Left ventricle myocardium inferior (tissue), 1 donor: ENCODE data around the gene CDK4. TPM values are rescaled to one million over a fixed set of nuclear protein-coding genes. Genes with fewer than 3 reads are reported as not detected.

Source experiments
- DNase-seq: peaks from one replicate; pipeline ENCODE4 v3.0.0-alpha.2; 2020
- H3K27ac ChIP-seq: fragments of 200-600 bp; replicated peaks from 2 replicates; pipeline ENCODE4 v1.8.0; 2021
- H3K27me3 ChIP-seq: fragments of 200-600 bp; 2 replicates; pipeline ENCODE4 v1.8.0; 2021; ENCODE audit warnings: low read depth
- H3K36me3 ChIP-seq: fragments of 200-600 bp; 2 replicates; pipeline ENCODE4 v1.8.0; 2021
- H3K4me1 ChIP-seq: fragments of 200-600 bp; 2 replicates; pipeline ENCODE4 v1.8.0; 2021
- H3K4me3 ChIP-seq: fragments of 200-600 bp; 2 replicates; pipeline ENCODE4 v1.8.0; 2021; ENCODE audit warnings: mild to moderate bottlenecking, moderate library complexity
- H3K9me3 ChIP-seq: fragments of 200-600 bp; replicated peaks from 2 replicates; pipeline ENCODE4 v1.8.0; 2021
- intact Hi-C: fragments of 100-400 bp; cut with micrococcal nuclease; formaldehyde crosslinking; loops from one replicate; pipeline ENCODE4 v1.11.0; 2022
- total RNA-seq: library from RNA; stranded (reverse); fragmentation: NEBNext Ultra II Directional; extraction: Animal tissue kit (Norgen Biotek cat#: 25700); gene quantifications from one replicate; pipeline ENCODE4 v1.2.1, GENCODE V29; 2021
- TF ChIP-seq, protein P1 (sequence below): fragments of 200-600 bp; IDR thresholded peaks from 2 replicates; pipeline ENCODE4 v1.8.0; 2021; ENCODE audit warnings: antibody characterized with exemption, mild to moderate bottlenecking, borderline replicate concordance
- donor health status: DM: no; HTN: yes; CAD: no; lungs with severe emphysema.

Gene CDK4
- total RNA-seq, 1 donor from 2014 or later = 41.3 TPM

DNA sequence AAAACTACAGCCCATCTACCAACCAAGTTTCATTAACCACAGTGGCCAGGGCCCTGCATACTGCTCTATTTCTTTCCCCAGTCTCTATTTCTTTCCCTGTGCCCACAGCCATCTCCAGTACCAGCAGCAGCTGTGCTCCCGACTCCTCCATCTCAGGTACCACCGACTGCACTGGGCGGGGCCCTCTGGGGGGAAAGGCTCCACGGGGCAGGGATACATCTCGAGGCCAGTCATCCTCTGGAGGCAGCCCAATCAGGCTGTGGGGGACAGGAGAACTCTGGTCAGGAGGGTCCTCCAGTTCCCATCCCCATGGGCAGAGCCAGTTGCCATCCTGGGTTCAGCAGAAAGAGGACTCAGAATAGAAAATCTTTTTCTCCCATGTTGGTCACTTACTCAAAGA is 3.0 kb downstream of the CDK4 start:
- TF ChIP-seq, protein P1, sequence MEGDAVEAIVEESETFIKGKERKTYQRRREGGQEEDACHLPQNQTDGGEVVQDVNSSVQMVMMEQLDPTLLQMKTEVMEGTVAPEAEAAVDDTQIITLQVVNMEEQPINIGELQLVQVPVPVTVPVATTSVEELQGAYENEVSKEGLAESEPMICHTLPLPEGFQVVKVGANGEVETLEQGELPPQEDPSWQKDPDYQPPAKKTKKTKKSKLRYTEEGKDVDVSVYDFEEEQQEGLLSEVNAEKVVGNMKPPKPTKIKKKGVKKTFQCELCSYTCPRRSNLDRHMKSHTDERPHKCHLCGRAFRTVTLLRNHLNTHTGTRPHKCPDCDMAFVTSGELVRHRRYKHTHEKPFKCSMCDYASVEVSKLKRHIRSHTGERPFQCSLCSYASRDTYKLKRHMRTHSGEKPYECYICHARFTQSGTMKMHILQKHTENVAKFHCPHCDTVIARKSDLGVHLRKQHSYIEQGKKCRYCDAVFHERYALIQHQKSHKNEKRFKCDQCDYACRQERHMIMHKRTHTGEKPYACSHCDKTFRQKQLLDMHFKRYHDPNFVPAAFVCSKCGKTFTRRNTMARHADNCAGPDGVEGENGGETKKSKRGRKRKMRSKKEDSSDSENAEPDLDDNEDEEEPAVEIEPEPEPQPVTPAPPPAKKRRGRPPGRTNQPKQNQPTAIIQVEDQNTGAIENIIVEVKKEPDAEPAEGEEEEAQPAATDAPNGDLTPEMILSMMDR = no peak
- Histone ChIP-seq H3K4me3 (no peak overlapping the region), H3K27me3 (no peaks in the 10 kb centered on the region), H3K4me1 (peaks cover 49% of the 10 kb centered on the region), H3K27ac (no peak overlapping the region), H3K9me3 (no peaks in the 10 kb centered on the region), H3K36me3 (peaks cover 48% of the 10 kb centered on the region)
- DNase-seq = no peak
- intact Hi-C loops = no loop called here

DNA sequence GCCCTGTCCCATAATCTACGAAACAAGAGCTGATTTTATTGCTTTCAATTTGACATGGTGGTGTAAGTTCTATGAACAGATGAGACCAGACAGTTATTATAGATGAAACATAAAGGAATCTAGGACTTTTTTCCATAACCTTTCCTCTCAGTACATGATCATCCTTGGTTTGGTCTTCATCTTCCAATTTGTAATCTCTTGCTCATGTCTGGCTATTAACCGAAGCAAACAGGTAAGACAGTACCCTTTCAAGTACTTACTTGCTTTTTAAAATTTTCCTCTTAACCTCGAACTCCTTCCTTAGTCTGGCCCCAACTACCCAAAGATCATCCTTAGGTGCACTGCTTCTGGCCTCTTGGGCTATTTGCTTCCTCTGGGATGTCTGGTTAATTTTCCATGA is 6.1 kb downstream of the CDK4 start:
- Histone ChIP-seq H3K4me1 (peaks cover 29% of the 10 kb centered on the region), H3K36me3 (peaks cover 48% of the 10 kb centered on the region), H3K27me3 (peaks cover 16% of the 10 kb centered on the region), H3K27ac (peak overlapping the region; percentile 98), H3K9me3 (no peaks in the 10 kb centered on the region), H3K4me3 (peak overlapping the region; percentile 93)
- no peak for DNase-seq
- TF ChIP-seq, protein P1 = no peak
- intact Hi-C loops = no loop called here

DNA sequence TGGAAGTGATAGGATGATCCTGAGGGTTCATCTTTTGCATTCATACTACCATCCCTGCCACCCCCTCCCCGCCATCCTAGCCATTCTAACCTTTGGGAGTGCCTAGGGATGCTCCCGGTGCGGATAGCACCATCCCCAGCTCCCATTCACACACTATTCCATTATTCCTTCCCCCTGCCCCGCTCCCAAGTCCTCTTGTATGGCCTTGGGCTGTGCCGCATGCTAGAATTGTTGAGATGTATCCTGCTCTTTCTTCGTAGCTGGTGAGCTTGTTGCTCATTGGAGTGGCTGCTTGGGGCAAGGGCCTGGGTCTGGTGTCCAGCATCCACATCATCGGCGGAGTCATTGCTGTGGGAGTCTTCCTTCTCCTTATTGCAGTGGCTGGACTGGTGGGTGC is 6.6 kb downstream of the CDK4 start:
- TF ChIP-seq, protein P1 = no peak
- DNase-seq = no peak
- intact Hi-C loops = no loop called here
- Histone ChIP-seq H3K9me3 (no peaks in the 10 kb centered on the region), H3K27ac (peak overlapping the region; percentile 98), H3K27me3 (peaks cover 21% of the 10 kb centered on the region), H3K4me3 (peak overlapping the region; percentile 93), H3K4me1 (peaks cover 24% of the 10 kb centered on the region), H3K36me3 (peaks cover 42% of the 10 kb centered on the region)

DNA sequence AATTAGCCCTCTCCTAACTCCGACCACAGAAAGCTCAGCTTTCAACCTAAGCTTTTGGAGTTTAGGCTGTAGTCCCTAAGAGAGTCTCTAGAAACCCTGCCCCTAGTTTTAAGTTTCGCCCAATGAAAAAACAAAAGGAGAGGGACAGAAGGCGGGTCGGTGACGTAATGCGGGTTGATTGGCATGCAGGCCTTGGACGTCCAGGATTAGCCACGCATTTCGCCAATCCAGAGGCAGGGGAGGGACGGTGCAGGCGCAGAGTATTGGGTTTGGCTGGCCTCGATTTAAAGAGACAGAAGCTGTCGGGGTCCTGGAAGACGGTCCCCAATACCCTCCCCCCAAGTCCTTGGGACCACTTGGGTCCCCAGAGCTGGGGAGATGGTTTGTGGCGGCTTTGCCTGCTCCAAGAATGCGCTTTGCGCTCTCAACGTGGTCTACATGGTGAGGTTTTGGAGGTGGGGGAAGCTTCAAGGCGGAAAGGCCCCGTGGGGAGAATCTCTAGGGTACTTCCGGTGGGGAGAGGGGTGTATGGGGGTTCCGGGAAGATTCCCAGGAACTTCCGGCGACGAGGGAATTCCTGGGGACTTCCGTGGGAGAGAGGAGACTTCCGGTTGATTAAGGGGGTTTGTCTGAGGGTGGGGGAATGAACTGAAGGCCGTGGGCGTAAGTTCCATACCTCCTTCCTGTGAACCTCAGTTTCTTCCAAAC is 7.2 kb downstream of the CDK4 start, which contains the start of gene TSPAN31:
TSPAN31 (plus strand) TSS at position 263 of the 708 bp plus-strand sequence; CDS start at position 379, 116 bp downstream.
- peak within 1 kb of the TSS; percentile 93 for H3K4me3 ChIP-seq
- peaks cover 26% of the 10 kb centered on the region for H3K4me1 ChIP-seq
- peaks cover 37% of the 10 kb centered on the region for H3K36me3 ChIP-seq
- H3K9me3 ChIP-seq = no peaks in the 10 kb centered on the region
- intact Hi-C loops = no loop called here
- TF ChIP-seq, protein P1 = no peak
- H3K27me3 ChIP-seq = peaks cover 27% of the 10 kb centered on the region
- peak within 1 kb of the TSS; percentile 98 for H3K27ac ChIP-seq
- peak; percentile 98 for DNase-seq

DNA sequence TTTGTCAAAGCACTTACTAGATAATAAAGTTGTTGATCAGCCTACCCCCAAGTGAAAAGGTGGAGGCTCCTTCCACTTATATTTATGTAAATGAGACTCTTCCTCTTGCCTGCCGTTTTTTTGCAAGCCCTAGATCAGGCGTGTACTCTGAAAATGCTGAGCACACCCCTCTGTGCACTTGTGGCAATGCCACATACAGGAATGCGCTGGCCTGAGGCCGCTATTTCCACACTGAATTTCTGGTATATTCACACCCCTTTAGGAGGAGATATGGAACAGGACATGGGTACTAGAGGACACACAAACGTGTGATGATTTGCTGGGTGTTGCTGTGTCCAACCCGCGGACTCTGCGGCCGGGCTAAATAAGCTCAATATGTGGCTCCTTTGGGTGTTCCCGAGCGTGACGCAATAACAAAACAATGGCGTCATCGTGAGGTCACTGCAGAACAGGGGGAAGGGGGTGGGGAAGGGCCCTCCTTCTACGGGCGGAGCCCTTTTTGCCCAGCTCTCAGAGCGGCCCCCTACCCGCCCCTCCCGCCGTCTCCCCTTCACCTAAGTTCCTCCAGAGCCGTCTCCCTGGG is 7.8 kb downstream of the CDK4 start:
- peak; percentile 72 for DNase-seq
- TF ChIP-seq, protein P1 = no peak
- Histone ChIP-seq H3K27me3 (peaks cover 33% of the 10 kb centered on the region), H3K4me1 (peaks cover 29% of the 10 kb centered on the region), H3K4me3 (peak overlapping the region; percentile 93), H3K27ac (peak overlapping the region; percentile 98), H3K36me3 (peaks cover 30% of the 10 kb centered on the region), H3K9me3 (no peaks in the 10 kb centered on the region)
- intact Hi-C loops = no loop called here
